SK-N-DZ (cell line): ENCODE data around the gene ZNF556. TPM values are rescaled to one million over a fixed set of nuclear protein-coding genes. Genes with fewer than 3 reads are reported as not detected.

Experiments
- DNase-seq: peaks from one replicate; pipeline ENCODE4 v3.0.0-alpha.2; 2015; ENCODE audit warnings: low spot score
- polyA plus RNA-seq, 2 experiments: library from polyadenylated mRNA; depleted of rRNA; stranded (reverse); fragments of >200 nt; gene quantifications; 2 replicates each; pipeline ENCODE4 v1.2.3, GENCODE V29; 2014

ZNF556 gene
- 1.6 TPM in 1 of 2 replicates, not detected in the other for polyA plus RNA-seq (2014; cell fraction: cytosol; rRNA removed)
- polyA plus RNA-seq (2014; cell fraction: nucleus; rRNA removed) = 0.05 TPM in 1 of 2 replicates, not detected in the other

DNA sequence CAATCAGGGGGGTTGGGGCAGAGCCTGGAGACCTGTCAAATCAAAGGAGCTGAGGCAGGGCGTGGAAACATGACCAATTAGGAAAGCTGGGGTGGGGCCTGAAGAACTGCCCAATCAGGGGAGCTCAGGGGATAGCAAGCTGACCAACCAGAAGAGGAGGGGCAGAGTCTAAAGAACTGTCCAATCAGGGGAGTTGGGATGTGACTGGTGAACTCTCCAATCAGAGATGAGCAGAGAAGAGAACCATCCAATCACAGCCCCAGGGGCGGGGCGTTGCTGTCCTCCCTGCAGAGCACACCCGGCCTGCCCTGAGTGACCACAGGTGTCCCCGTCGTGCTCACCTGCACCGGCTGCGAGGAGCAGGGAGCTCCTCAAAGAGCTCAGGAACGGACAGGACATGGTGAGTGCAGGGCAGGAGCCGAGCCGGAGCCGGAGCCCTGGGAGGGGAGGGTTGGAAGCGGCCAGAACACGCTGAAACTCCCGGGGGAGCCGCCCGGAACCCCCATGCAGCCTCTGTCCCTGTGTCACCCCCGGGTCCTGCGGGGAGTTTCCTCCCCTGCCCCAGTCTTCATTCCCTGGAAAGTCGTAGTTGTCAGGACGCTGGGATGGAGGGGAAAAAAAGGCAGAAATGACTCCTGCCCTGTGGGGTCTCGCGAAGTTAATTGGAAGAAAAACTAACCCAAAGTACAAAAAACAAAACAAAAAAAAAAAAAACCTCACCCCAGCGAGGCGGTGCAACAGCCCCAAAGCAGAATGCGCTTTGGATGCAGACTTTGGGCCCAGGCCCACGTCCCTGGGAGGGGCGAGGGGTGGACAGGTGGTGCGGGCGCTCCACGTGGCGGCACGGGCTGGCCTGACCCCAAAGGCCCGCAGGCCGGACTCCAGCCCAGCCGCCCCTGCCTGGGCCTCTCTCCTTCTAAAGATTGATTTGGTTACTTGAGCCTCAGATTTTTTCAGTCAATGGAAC lies at the start of gene ZNF556:
ZNF556 (plus strand) TSS at position 311 of the 967 bp plus-strand sequence; CDS start at position 398, 87 bp downstream.
- DNase-seq = peak; percentile 70

DNA sequence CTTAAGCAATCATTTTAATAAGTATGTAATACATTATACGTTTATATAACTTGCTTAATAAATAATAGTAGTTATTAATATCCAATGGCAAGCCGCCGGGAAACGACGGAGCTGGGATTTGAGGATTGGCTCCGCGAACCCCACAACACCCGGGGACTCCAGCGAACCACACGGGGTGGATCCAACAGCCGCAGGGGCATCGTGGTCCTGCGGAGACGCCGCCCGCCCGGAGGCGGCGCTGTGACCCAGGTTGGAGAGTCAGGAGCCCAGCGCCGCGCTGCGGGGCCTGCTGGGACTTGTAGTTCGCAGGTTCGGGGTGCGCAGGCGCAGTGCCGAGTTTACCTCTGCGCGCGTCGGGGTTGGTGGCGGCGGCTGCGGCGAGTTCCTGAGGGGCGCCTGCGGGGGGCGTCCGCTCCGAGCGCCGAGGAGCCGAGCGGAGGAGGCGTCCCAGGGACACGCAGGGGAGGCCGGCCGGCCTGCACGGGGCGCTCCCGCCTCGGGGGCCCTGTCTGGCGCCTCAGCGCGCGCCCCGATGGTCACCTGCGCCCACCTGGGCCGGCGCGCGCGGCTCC lies 47.5 kb upstream of the ZNF556 start, which contains the start of gene ZNF554:
ZNF554 (plus strand) TSS at position 329 of the 572 bp plus-strand sequence; CDS start at position 533, 204 bp downstream.
- DNase-seq = peak; percentile 93

GRCh38 chr19:2820112-2820702 lies 46.9 kb upstream of the ZNF556 start:
- DNase-seq = peak; percentile 23

- DNase-seq = no peak
Observed at GRCh38 chr19:2822846-2823245, 44.3 kb upstream of the ZNF556 start.

DNA sequence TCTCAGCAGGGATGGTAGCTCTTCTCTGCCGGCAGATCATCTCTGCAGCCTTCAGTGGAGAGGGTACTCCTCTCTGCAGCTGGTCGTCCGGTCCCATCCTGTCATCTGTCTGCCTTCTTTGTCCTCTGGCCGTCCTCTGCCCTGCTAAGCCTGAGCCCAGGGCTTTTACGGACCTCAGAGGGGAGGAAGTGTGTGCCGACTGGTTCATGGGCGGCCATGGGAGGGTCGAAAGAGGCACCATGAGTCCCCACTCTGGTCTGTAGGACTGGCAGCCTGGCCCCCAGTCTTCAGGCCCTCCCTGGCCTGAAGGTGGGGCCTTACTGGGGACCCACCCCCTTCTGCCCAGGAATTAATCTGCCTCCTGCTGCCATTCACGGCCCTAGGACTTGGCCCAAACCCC lies 43.5 kb upstream of the ZNF556 start:
- DNase-seq = no peak

DNA sequence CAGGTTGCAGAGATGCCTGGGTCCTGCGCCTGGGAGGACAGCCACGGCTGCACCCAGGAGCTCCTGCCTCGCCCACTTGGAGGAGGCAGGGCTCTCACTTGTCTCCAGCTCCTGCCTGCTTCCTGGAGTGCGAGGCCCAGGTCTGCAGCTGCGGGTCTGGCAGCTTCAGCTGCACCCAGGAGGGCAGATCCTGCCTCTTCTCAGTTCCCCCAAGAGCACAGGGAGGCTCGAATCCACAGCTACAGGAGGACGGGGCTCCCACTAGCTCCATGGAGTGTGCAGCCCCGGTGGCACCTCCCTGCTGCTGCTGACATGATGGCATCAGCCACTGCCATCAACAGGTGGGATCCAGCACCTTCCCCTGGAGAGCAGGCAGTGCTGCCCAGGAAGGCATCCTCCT lies 43.0 kb upstream of the ZNF556 start:
- DNase-seq = no peak

DNA sequence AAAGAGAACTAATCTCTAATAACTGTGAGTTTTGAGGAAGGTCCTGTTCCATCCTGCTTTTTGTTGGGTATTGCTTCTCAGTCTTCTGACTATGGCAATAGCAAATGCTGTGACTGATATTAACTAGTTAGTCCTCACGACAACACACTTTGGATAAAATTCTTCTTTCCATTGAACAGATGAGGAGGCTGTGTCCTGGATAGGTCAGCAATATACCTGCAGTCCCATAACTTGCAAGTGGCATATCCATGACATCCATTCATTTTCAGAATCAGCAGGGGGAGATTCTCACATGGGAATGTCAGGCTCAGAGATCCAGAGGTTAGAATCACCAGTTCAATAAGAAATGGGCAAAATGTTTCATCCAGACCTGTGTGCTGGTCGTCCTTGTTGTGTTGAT lies 40.1 kb upstream of the ZNF556 start:
- no peak for DNase-seq

GRCh38 chr19:2827840-2828489 lies 39.2 kb upstream of the ZNF556 start:
- DNase-seq = no peak

GRCh38 chr19:2834294-2834871 lies 32.8 kb upstream of the ZNF556 start:
- no peak for DNase-seq

DNA sequence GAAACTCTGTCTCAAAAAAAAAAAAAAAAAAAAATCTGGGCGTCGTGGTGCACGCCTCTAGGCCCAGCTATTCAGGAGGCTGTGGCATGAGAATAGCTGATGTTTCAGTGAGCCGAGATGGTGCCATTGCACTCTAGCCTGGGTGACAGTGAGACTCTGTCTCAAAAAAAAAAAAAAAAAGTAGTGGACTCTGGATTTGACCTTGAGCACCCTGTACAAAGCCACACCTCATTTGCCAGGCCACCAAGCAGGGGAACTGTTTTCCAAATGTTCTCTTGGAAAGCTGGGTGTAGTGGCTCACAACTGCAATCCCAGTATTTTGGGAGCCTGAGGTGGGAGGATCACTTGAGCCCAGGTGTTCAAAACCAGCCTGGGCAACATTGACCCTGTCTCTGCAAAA lies 29.7 kb upstream of the ZNF556 start:
- DNase-seq = no peak

DNA sequence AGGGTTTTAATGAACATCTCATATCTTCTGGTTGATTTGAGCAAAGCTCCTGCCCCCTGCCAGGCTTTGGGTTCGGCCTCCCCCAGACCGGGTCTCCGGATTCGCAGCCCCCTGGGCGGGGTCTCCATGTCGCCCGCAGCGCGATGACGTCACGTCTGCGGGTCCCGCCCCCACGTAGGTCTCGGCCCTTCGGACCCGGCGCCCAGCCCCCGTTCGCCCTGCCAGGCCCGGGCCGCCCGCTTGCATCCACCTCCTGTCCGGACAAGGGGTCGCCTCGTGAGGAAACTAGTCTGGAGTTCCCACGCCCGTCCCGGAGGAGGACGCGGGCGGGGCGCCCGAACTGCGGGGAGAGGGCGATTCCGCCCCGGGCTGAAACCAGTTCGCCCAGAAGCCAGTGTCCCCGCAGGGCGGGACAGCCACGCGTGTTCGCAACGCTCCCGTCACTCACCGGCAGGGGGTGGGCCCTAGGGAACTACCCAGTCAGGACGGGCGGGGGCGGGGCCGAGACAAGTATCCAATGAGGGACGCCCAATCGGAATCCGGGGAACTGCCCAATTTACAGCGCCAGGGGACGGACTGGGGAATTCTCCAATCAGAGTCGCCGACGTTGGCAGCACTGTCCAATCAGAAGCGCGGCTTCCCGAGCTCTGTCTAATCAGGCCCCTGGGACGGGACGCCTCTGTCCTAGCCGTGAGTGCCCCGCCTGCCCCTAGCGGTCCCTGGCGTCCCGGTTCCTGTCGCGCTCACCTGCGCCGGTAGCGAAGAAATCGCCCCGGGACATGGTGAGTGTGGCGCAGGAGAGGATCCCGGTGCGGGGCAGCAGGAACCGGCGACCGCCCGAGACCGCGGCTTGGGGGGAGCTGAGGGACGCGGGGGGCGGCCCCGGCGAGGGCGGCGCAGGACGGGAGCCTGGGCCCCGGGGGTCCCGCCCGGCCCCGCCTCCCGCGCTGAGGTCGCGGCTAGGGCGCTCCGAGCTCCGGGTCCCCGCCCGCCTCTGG lies 26.0 kb upstream of the ZNF556 start, which contains the start of gene ZNF555:
ZNF555 (plus strand) TSS at position 682 of the 998 bp plus-strand sequence; CDS start at position 780, 98 bp downstream.
- peak; percentile 98 for DNase-seq

GRCh38 chr19:2841855-2842574 lies 25.1 kb upstream of the ZNF556 start:
- no peak for DNase-seq

GRCh38 chr19:2845107-2845506 lies 22.0 kb upstream of the ZNF556 start:
- no peak for DNase-seq

- DNase-seq = no peak
Observed at GRCh38 chr19:2846180-2846894, 20.8 kb upstream of the ZNF556 start.

GRCh38 chr19:2847507-2847906 lies 19.6 kb upstream of the ZNF556 start:
- no peak for DNase-seq

GRCh38 chr19:2848616-2849015 lies 18.5 kb upstream of the ZNF556 start:
- DNase-seq = no peak

GRCh38 chr19:2850256-2850925 lies 16.7 kb upstream of the ZNF556 start:
- DNase-seq = no peak

DNA sequence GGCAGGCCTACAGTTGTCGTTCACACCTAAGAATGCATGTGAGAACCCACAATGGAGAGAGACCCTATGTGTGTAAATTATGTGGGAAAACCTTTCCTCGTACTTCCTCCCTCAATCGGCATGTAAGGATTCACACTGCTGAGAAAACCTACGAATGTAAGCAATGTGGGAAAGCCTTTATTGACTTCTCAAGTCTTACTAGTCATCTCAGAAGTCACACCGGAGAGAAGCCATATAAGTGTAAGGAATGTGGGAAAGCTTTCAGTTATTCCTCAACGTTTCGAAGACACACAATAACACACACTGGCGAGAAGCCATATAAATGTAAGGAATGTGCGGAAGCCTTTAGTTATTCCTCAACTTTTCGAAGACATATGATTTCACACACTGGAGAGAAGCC lies 14.5 kb upstream of the ZNF556 start:
- DNase-seq = no peak
